ENCODE measurements around the gene SEMA3A.

Gene SEMA3A

GRCh38 chr7:84123965-84124547 is 70.5 kb downstream of the SEMA3A start:
- H3K27me3 Mint-ChIP-seq (ENCODE audit: low read depth, poor library complexity): no peaks in the 10 kb centered on the region
- no peaks in the 10 kb centered on the region for H3K9me3 Mint-ChIP-seq
- peak overlapping the region; percentile 12 for H3K27ac Mint-ChIP-seq
- TF ChIP-seq CTCF (IDR thresholded peaks at IDR 0.05): no peak
- H3K36me3 Mint-ChIP-seq (ENCODE audit: low read depth): peaks cover 9% of the 10 kb centered on the region
- peaks cover 7% of the 10 kb centered on the region for H3K4me1 Mint-ChIP-seq
- DNase-seq: no peak
- no peak overlapping the region for H3K4me3 Mint-ChIP-seq

GRCh38 chr7:84122582-84123360 is 71.8 kb downstream of the SEMA3A start:
- no peak for TF ChIP-seq CTCF (IDR thresholded peaks at IDR 0.05)
- Mint-ChIP-seq H3K36me3 (ENCODE audit: low read depth) (peaks cover 9% of the 10 kb centered on the region), H3K4me3 (no peak overlapping the region), H3K27me3 (ENCODE audit: low read depth, poor library complexity) (no peaks in the 10 kb centered on the region), H3K27ac (no peak overlapping the region), H3K9me3 (no peaks in the 10 kb centered on the region), H3K4me1 (peaks cover 7% of the 10 kb centered on the region)
- DNase-seq: no peak

- H3K27me3 Mint-ChIP-seq (ENCODE audit: low read depth, poor library complexity): no peaks in the 10 kb centered on the region
- no peak for TF ChIP-seq CTCF (IDR thresholded peaks at IDR 0.05)
- peaks cover 3% of the 10 kb centered on the region for H3K36me3 Mint-ChIP-seq (ENCODE audit: low read depth)
- H3K9me3 Mint-ChIP-seq: no peaks in the 10 kb centered on the region
- peak; percentile 3 for DNase-seq
- H3K4me3 Mint-ChIP-seq: no peak overlapping the region
- peaks cover 21% of the 10 kb centered on the region for H3K4me1 Mint-ChIP-seq
- no peak overlapping the region for H3K27ac Mint-ChIP-seq
Measured at GRCh38 chr7:84117304-84117703, 77.3 kb downstream of the SEMA3A start.

- H3K36me3 Mint-ChIP-seq (ENCODE audit: low read depth): peaks cover 2% of the 10 kb centered on the region
- peak overlapping the region; percentile 29 for H3K27ac Mint-ChIP-seq
- no peaks in the 10 kb centered on the region for H3K27me3 Mint-ChIP-seq (ENCODE audit: low read depth, poor library complexity)
- H3K9me3 Mint-ChIP-seq: no peaks in the 10 kb centered on the region
- TF ChIP-seq CTCF (IDR thresholded peaks at IDR 0.05): no peak
- DNase-seq: no peak
- H3K4me1 Mint-ChIP-seq: peaks cover 35% of the 10 kb centered on the region
- H3K4me3 Mint-ChIP-seq: no peak overlapping the region
Measured at GRCh38 chr7:84113906-84114850, 80.4 kb downstream of the SEMA3A start.

GRCh38 chr7:84113286-84113685 is 81.3 kb downstream of the SEMA3A start:
- H3K27ac Mint-ChIP-seq: peak overlapping the region; percentile 8
- no peak for DNase-seq
- no peaks in the 10 kb centered on the region for H3K9me3 Mint-ChIP-seq
- TF ChIP-seq CTCF (IDR thresholded peaks at IDR 0.05): no peak
- H3K4me1 Mint-ChIP-seq: peaks cover 35% of the 10 kb centered on the region
- no peaks in the 10 kb centered on the region for H3K27me3 Mint-ChIP-seq (ENCODE audit: low read depth, poor library complexity)
- H3K36me3 Mint-ChIP-seq (ENCODE audit: low read depth): peaks cover 6% of the 10 kb centered on the region
- H3K4me3 Mint-ChIP-seq: no peak overlapping the region

Measured in nephron progenitor cell (in vitro differentiated cells).